Motor neuron (in vitro differentiated cells): ENCODE data around the gene SLC39A7. TPM values are rescaled to one million over a fixed set of nuclear protein-coding genes. Genes with fewer than 3 reads are reported as not detected.

Experiments used
- ATAC-seq, 8 experiments: fragments of 200-7000 bp; cut with Tn5 transposase; replicated peaks in 6 of 8; 2 replicates each; pipeline ENCODE4 v1.8.0; 2021; ENCODE audit warnings: mild to moderate bottlenecking in 8 of 8, moderate library complexity in 8 of 8
- H3K27ac ChIP-seq, 2 donors: fragments of 250-450 bp; sonication (Bioruptor Pico); 2 replicates each; pipeline ENCODE4 v1.9.0; 2021; ENCODE audit warnings: antibody characterized with exemption in 2 of 2, mild to moderate bottlenecking in 2 of 2, moderate library complexity in 1 of 2
- H3K4me1 ChIP-seq, 2 donors: fragments of 250-450 bp; sonication (Bioruptor Pico); replicated peaks in 1 of 2; 2 replicates each; pipeline ENCODE4 v1.6.1; 2021; ENCODE audit warnings: antibody characterized with exemption in 2 of 2, mild to moderate bottlenecking in 2 of 2, moderate library complexity in 1 of 2
- H3K4me3 ChIP-seq, 5 donors: fragments of 250-450 bp; sonication (Bioruptor Pico); 2 replicates each; pipeline ENCODE4 v1.9.0; 2021; ENCODE audit warnings: antibody characterized with exemption in 5 of 5, mild to moderate bottlenecking in 5 of 5, moderate library complexity in 4 of 5
- WGBS, 10 experiments: fragments of 450-650 bp; shearing (Covaris generic); methylation state at CpG; one replicate each; pipeline ENCODE4 v1.0.0; 2022; 5-methylcytosine and 5-hydroxymethylcytosine counted together
- in situ Hi-C, 9 experiments: fragments of 400-800 bp; cut with MboI; loops; one replicate each; pipeline ENCODE4 v1.15.0; 2021; ENCODE audit warnings: low sequenced_read_pairs in 9 of 9, low pct_unique_long_range_greater_than_20kb in 2 of 9; ENCODE audit not compliant: unreplicated experiment in 9 of 9
- total RNA-seq, 8 experiments: library from RNA; unstranded; fragments of 300-600 nt; gene quantifications; 2 replicates each; pipeline versions ENCODE4 v1.2.3 to v1.2.4, GENCODE V29; 2022

The SLC39A7 gene
- total RNA-seq, 8 experiments from 2014 or later, result 69.2 to 143 (median 132) TPM

DNA sequence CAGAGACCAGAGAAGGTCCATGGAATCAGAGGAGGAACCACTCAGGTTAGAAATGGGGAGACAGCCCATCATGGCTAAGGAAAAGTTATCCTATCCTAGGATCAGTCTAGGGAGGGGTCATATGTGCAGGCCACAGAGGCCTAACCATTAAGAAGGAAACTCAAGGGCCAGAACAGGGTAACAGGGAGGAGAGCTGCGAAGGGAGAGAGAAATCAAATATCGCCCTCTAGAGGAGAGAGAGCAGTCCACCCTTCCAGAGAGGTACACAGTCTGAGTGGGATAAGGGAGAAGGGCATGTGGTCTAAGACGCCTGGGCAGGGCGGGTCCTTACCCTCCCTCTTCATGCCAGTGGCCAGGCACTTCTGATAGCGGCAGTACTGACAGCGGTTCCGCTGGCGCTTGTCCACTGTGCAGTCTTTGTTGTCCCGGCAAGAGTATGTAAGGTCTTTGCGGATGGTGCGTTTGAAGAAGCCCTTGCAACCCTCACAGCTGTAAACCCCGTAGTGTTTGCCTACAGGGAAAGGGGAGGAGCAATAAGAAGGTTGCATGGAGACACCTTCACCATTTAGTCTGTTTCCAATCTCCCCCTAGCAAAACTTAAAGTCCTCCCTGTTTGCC is 3.1 kb upstream of the SLC39A7 start:
- in situ Hi-C loops, result no loop called here
- H3K4me3 ChIP-seq, result no peak overlapping the region
- H3K27ac ChIP-seq, result no peak overlapping the region
- peak; percentile 23 to 67 (median 48) for ATAC-seq
- H3K4me1 ChIP-seq, result peaks cover 18 to 22% of the 10 kb centered on the region in 2 donors
- 0 to 90% (median 31%) methylated on average over 1 to 10 of the region's 12 CpGs; no CpG with 5 or more reads in 2 of the 10 experiments for WGBS, 10 experiments

DNA sequence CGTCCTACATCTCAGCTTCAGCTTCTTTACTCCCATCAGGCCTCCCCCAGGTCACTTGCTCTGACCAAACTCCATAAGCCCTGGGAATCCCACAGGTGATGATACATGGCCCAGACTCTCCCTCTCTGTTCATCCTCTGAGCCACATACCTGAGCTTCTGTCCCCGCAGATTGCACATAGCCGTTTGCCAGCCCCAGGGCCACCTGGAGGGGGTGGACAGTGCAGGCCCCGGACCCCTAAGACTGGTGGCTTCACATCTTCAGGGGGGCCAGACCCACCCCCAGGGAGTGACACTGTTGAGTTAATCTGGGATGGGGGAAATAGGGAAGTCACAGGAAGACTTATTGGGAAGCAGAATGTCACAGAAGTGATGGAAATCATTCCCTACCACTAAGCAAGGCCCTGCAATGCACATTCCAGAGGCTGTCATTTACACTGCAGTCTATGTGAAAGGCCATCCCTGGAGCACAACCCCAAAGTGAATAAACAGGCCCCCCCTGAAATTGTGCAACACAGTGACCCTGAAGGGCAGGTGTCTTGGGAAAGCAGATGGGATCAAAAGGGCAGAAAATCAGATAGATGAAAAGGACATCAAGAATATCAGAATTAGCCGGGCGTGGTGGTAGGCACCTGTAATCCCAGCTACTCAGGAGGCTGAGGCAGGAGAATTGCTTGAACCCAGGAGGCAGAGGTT is 2.4 kb upstream of the SLC39A7 start:
- Histone ChIP-seq H3K27ac (no peak overlapping the region), H3K4me1 (peaks cover 13 to 17% of the 10 kb centered on the region in 2 donors), H3K4me3 (no peak overlapping the region)
- in situ Hi-C loops, result no loop called here
- no peak for ATAC-seq
- 83 to 100% (median 92%) methylated on average over 1 to 4 of the region's 6 CpGs; no CpG with 5 or more reads in 6 of the 10 experiments for WGBS, 10 experiments

DNA sequence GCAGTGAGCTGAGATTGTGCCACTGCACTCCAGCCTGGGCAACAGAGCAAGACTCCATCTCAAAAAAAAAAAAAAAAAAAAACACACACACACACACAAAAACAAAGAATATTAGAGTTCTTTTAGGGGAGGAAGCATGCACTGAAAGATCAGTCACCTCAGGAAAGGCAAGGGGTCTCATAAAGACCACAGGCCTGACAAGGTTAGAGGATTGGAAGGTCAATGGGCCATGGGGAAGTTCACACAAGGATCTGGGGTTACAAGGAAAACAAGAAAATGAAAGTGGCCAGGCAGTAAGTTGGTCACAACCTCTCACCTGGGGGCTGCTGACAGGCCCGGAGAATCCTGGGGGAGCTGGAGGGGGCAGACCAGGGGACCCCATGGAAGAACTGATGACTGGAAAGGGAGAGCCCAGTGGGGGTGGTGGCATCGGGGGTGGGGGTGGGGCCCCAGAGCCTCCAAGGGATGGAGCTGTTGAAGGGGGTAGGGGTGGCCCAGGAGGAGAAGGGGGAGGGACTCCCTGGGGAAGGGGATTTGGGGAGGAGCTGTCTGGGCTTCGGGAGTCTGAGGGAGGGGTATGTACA is 1.7 kb upstream of the SLC39A7 start:
- peaks cover 16 to 19% of the 10 kb centered on the region in 2 donors for H3K4me1 ChIP-seq
- in situ Hi-C loops, result no loop called here
- peak overlapping the region; percentile 68 to 95 (median 82) for H3K4me3 ChIP-seq
- no peak overlapping the region for H3K27ac ChIP-seq
- ATAC-seq, result no peak
- no CpG with 5 or more reads among the region's 3 CpGs for WGBS, 10 experiments

DNA sequence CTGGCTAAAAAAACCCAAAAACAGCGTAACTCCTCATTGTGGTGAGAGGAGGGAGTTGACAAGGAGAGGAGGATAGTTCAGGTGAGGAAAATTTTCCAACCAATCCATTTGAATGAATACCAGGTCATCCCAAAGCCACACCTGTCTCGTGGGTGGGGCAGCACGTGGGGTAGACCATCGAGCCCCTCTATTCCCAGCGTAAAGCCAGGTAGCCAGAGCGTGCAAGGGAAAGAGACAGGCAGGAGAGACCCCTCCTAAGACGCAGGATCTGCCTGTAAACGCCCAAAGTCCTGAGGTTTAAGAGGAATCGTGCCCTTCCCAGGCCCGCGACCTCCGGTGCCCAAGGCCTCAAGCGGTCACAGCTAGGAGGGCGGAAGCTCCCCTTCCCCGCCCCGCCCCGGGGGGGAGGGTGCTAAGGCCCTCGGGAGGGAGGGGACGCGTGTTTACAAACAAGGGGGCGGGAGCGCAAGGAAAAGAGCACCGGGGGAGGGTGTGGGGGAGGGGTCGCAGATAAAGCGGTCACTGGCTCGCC is 914 bp upstream of the SLC39A7 start:
- ATAC-seq, result peak in 5 of 8 experiments; percentile 4 to 20 (median 15)
- in situ Hi-C loops, result no loop called here
- peak overlapping the region; percentile 68 to 95 (median 82) for H3K4me3 ChIP-seq
- WGBS, 10 experiments, result 0 to 6% (median 2%) methylated on average over 5 to 7 of the region's 26 CpGs; no CpG with 5 or more reads in 6 of the 10 experiments
- peak overlapping the region; percentile 98 to 99 for H3K27ac ChIP-seq
- H3K4me1 ChIP-seq, result peaks cover 20 to 22% of the 10 kb centered on the region in 2 donors

DNA sequence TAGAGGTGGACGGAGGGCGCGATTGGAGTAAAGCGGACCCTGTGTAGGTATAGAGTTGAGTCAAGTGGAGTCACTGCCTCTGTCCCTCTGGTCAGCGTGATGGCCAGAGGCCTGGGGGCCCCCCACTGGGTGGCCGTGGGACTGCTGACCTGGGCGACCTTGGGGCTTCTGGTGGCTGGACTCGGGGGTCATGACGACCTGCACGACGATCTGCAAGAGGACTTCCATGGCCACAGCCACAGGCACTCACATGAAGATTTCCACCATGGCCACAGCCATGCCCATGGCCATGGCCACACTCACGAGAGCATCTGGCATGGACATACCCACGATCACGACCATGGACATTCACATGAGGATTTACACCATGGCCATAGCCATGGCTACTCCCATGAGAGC is 479 bp downstream of the SLC39A7 start:
- ATAC-seq, result peak in 6 of 8 experiments; percentile 1 to 8 (median 4)
- in situ Hi-C loops, result no loop called here
- WGBS, 10 experiments, result 0 to 15% methylated on average over 3 to 5 of the region's 14 CpGs; no CpG with 5 or more reads in 8 of the 10 experiments
- peak overlapping the region; percentile 98 to 99 for H3K27ac ChIP-seq
- peaks cover 33 to 34% of the 10 kb centered on the region in 2 donors for H3K4me1 ChIP-seq
- peak overlapping the region; percentile 68 to 95 (median 82) for H3K4me3 ChIP-seq

DNA sequence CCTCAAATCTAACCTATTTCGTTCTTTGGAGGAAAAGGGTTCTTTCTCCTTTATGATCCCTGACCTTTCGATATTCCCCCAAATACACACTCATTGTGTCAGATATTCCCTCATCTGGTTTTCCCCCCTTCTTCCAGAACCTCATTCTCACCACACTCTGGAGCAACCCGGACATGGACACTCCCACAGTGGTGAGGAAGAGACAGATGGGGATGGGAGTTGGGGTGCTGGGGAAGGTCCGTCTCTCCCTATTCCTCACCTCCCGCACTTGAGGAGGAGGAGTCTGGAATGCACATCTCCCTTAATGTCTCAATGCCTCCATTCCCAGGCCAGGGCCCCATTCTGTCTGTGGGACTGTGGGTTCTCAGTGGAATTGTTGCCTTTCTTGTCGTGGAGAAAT is 1.3 kb downstream of the SLC39A7 start:
- no peak for ATAC-seq
- peaks cover 39% of the 10 kb centered on the region in 2 donors for H3K4me1 ChIP-seq
- peak overlapping the region; percentile 68 to 95 (median 82) for H3K4me3 ChIP-seq
- in situ Hi-C loops, result no loop called here
- H3K27ac ChIP-seq, result peak overlapping the region in 1 of 2 donors; percentile 99
- 27 to 100% (median 82%) methylated on average over 1 to 6 of the region's 6 CpGs for WGBS, 10 experiments

DNA sequence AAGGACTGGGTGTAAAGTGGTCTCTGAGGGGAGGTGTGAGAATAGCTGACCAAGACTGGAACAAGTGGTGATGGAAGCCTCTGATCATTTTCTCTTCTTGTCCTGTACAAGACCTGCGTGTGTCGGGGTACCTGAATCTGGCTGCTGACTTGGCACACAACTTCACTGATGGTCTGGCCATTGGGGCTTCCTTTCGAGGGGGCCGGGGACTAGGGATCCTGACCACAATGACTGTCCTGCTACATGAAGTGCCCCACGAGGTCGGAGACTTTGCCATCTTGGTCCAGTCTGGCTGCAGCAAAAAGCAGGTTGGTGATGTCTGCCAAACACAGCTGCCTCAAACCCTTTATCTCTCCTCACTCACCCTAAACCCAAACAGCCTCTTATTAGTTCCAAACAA is 2.1 kb downstream of the SLC39A7 start:
- WGBS, 10 experiments, result 40 to 100% (median 86%) methylated on average over 1 to 6 of the region's 6 CpGs; no CpG with 5 or more reads in 4 of the 10 experiments
- no peak overlapping the region for H3K4me3 ChIP-seq
- peaks cover 37 to 39% of the 10 kb centered on the region in 2 donors for H3K4me1 ChIP-seq
- no peak for ATAC-seq
- H3K27ac ChIP-seq, result no peak overlapping the region
- in situ Hi-C loops, result no loop called here

DNA sequence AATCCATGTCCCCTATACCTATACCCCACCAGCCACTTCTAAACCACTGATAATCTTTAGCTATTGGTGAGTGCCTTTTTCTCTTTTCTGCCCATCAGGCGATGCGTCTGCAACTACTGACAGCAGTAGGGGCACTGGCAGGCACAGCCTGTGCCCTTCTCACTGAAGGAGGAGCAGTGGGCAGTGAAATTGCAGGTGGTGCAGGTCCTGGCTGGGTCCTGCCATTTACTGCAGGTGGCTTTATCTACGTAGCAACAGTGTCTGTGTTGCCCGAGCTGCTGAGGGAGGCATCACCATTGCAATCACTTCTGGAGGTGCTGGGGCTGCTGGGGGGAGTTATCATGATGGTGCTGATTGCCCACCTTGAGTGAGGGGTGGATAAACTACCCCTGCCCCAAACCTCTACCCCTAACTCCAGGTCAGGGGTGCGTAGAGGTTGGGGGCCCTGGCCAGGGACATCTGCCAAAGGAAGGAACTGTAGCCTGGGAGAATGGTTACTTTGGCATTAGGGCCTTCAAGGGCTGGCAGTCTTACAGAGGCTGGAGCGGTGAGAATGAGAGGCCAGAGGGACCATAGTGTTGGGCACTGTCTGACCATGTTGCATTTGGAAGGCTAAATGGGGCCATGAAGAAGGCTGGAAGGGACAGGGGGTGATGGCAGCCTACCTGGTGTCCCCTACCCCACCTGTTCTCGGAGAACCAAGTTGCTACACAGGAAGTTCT is 2.9 kb downstream of the SLC39A7 start:
- 60 to 100% (median 92%) methylated on average over 1 to 5 of the region's 7 CpGs; no CpG with 5 or more reads in 2 of the 10 experiments for WGBS, 10 experiments
- in situ Hi-C loops, result no loop called here
- H3K4me1 ChIP-seq, result peaks cover 33 to 39% of the 10 kb centered on the region in 2 donors
- peak overlapping the region in 2 of 5 donors; percentile 58 to 69 for H3K4me3 ChIP-seq
- peak overlapping the region in 1 of 2 donors; percentile 50 for H3K27ac ChIP-seq
- no peak for ATAC-seq

DNA sequence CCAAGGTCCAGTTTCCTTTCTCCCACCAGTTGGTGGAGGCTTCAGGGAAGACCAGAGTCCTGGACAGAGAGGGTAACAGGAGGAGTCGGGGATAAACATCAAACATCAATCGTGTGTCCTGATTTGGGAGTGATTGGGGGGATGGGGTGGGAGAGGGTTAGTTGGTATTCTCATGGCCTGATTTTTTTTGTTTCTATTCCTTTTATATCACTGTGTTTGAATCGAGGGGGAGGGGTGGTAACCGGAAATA is 3.4 kb downstream of the SLC39A7 start:
- peaks cover 33 to 41% of the 10 kb centered on the region in 2 donors for H3K4me1 ChIP-seq
- no peak for ATAC-seq
- 0 to 18% methylated on average over 2 to 4 of the region's 4 CpGs; no CpG with 5 or more reads in 8 of the 10 experiments for WGBS, 10 experiments
- in situ Hi-C loops, result no loop called here
- H3K27ac ChIP-seq, result peak overlapping the region; percentile 5 to 50
- peak overlapping the region; percentile 43 to 75 (median 58) for H3K4me3 ChIP-seq

DNA sequence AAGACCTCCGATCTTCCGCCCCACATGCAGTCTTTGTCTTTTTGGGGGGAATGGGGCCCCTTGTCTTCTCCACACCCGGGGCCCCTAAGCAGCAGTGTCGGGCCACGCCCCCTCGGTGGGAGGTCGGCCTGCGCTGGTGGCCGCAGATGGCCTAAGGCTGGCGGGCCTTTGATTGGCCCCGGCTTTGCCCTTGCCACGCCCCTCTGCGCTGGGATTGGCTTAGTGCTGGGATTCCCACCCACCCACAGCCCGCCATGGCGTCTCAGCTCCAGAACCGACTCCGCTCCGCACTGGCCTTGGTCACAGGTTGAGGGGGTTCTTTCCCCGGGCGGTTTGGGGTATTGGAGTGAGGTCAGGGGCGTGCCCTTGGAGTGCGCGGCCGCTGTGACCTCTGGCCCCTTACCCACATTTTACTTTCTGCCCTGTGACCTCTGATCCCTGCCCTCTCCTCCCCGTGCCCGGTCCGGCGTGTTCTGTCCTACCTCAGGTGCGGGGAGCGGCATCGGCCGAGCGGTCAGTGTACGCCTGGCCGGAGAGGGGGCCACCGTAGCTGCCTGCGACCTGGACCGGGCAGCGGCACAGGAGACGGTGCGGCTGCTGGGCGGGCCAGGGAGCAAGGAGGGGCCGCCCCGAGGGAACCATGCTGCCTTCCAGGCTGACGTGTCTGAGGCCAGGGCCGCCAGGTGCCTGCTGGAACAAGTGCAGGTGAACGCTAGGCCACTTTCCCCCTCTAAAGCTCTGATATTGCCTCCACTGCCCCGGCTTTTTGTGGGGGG is 3.9 kb downstream of the SLC39A7 start, which contains the start of gene HSD17B8:
Gene HSD17B8 (plus strand): TSS at position 241 of the 776 bp plus-strand sequence. CDS start 14 bp downstream, at position 255.
- in situ Hi-C loops, result no loop called here
- Histone ChIP-seq H3K27ac (peak within 1 kb of the TSS; percentile 91 to 99), H3K4me1 (peaks cover 33 to 42% of the 10 kb centered on the region in 2 donors), H3K4me3 (peak within 1 kb of the TSS; percentile 43 to 75 (median 58))
- ATAC-seq, result peak; percentile 33 to 63 (median 54)
- 0 to 5% (median 0%) methylated on average over 1 to 8 of the region's 48 CpGs; no CpG with 5 or more reads in 6 of the 10 experiments for WGBS, 10 experiments

DNA sequence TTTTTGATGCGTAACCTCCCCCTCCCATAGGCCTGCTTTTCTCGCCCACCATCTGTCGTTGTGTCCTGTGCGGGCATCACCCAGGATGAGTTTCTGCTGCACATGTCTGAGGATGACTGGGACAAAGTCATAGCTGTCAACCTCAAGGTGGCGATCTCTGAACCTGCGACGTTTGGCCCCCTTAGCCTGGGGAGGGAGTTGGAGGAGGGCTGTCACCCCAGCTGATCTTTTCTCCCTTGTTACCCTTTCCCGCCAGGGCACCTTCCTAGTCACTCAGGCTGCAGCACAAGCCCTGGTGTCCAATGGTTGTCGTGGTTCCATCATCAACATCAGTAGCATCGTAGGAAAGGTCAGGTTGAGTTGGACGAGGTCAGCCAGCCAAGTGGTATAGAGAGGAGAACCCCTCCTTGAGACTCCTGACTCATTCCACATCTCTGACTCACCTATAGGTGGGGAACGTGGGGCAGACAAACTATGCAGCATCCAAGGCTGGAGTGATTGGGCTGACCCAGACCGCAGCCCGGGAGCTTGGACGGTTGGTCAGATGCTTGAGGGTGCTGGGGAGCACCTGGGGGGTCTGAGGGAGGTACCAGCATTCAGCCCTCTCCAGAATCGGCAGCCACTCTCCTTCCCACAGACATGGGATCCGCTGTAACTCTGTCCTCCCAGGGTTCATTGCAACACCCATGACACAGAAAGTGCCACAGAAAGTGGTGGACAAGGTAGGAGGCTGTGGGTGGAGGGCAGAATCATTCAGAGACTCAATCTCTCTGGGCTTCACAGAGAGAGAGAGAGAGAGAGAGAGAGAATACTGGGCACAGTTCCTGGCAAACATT is 4.7 kb downstream of the SLC39A7 start:
- peak overlapping the region; percentile 91 to 99 for H3K27ac ChIP-seq
- H3K4me3 ChIP-seq, result peak overlapping the region; percentile 43 to 75 (median 58)
- H3K4me1 ChIP-seq, result peaks cover 33 to 42% of the 10 kb centered on the region in 2 donors
- peak in 1 of 8 experiments; percentile 0 for ATAC-seq
- in situ Hi-C loops, result no loop called here
- WGBS, 10 experiments, result 13 to 34% (median 20%) methylated on average over 1 to 8 of the region's 17 CpGs; no CpG with 5 or more reads in 3 of the 10 experiments
